Measurements from ENCODE around the gene NSMF.
"Not testable (repeated sequence)": the region's sequence is repeated elsewhere in the genome, so short reads cannot be mapped to it uniquely, and the experiment has no call there.

Gene NSMF

GRCh38 chr9:137412431-137412830, 46.7 kb downstream of the NSMF start:
- no peak for DNase-seq (ENCODE audit: low spot score)

- no peak for DNase-seq (ENCODE audit: low spot score)
Observed at GRCh38 chr9:137411645-137412380, 47.3 kb downstream of the NSMF start.

- DNase-seq (ENCODE audit: low spot score) = no peak
Observed at GRCh38 chr9:137411260-137411644, 47.9 kb downstream of the NSMF start.

GRCh38 chr9:137410891-137411249, 48.3 kb downstream of the NSMF start:
- no peak for DNase-seq (ENCODE audit: low spot score)

GRCh38 chr9:137410236-137410890, 48.8 kb downstream of the NSMF start:
- DNase-seq (ENCODE audit: low spot score) = not testable (repeated sequence)

GRCh38 chr9:137409515-137409914, 49.6 kb downstream of the NSMF start:
- no peak for DNase-seq (ENCODE audit: low spot score)

- no peak for DNase-seq (ENCODE audit: low spot score)
Observed at GRCh38 chr9:137408651-137409405, 50.3 kb downstream of the NSMF start.

GRCh38 chr9:137407590-137408300, 51.4 kb downstream of the NSMF start:
- DNase-seq (ENCODE audit: low spot score) = no peak

GRCh38 chr9:137406876-137407589, 52.1 kb downstream of the NSMF start:
- no peak for DNase-seq (ENCODE audit: low spot score)

- no peak for DNase-seq (ENCODE audit: low spot score)
Observed at GRCh38 chr9:137406085-137406760, 52.9 kb downstream of the NSMF start.

- DNase-seq (ENCODE audit: low spot score) = no peak
Observed at GRCh38 chr9:137405677-137406081, 53.5 kb downstream of the NSMF start.

GRCh38 chr9:137404961-137405567, 54.1 kb downstream of the NSMF start:
- no peak for DNase-seq (ENCODE audit: low spot score)

GRCh38 chr9:137403269-137403668, 55.9 kb downstream of the NSMF start:
- DNase-seq (ENCODE audit: low spot score) = no peak

GRCh38 chr9:137402746-137403145, 56.4 kb downstream of the NSMF start:
- no peak for DNase-seq (ENCODE audit: low spot score)

- DNase-seq (ENCODE audit: low spot score) = no peak
Observed at GRCh38 chr9:137398561-137399468, 60.3 kb downstream of the NSMF start.

- DNase-seq (ENCODE audit: low spot score) = no peak
Observed at GRCh38 chr9:137397675-137398423, 61.3 kb downstream of the NSMF start.
